ENCODE measurements around the gene AKR1A1.
A peak's percentile ranks its signal among the peaks of the same experiment; 100 is the strongest.
"Not testable (repeated sequence)": the region's sequence is repeated elsewhere in the genome, so short reads cannot be mapped to it uniquely, and the experiment has no call there.

The AKR1A1 gene

DNA sequence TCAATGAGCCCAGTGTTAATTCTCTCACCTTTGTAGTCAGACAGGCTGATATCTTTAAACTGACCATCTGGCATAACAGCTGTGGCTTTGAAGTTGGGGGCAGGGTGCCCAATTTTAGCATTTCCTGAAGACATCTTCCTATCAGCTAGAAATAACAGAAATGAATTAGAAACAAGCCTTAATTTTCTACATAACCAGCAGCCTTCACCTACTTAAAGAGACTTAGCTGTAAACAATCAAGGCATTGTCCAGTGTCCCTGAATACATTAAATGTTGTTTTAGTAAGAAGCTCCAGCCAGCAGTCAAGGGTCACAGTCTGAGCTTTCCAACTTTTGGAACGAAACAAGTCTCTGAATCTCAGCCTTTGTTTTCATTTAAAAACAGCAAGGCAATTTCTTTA lies 31.7 kb upstream of the AKR1A1 start:
- Mint-ChIP-seq H3K27ac (peak overlapping the region; percentile 70), H3K4me1 (ENCODE audit: low read depth) (peaks cover 46% of the 10 kb centered on the region), H3K4me3 (peak overlapping the region; percentile 95), H3K9me3 (ENCODE audit: low read depth) (no peaks in the 10 kb centered on the region), H3K27me3 (no peaks in the 10 kb centered on the region), H3K36me3 (peaks cover 7% of the 10 kb centered on the region)

DNA sequence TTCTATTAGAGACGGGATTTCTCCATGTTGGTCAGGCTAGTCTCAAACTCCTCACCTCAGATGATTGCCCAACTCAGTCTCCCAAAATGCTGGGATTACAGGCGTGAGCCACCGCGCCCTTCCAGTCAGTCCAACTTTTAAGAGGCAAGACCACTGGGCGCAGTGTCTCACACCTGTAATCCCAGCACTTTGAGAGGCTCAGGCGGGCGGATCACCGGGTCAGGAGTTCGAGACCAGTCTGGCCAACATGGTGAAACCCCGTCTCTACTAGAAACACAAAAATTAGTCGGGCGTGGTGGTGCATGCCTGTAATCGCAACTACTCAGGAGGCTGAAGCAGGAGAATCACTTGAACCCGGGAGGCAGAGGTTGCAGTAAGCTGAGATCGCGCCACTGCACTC lies 30.9 kb upstream of the AKR1A1 start:
- H3K27me3 Mint-ChIP-seq; H3K9me3 Mint-ChIP-seq (ENCODE audit: low read depth); H3K36me3 Mint-ChIP-seq: not testable (repeated sequence)
- Mint-ChIP-seq H3K27ac (peak overlapping the region; percentile 78), H3K4me1 (ENCODE audit: low read depth) (peaks cover 46% of the 10 kb centered on the region), H3K4me3 (peak overlapping the region; percentile 95)

GRCh38 chr1:45521413-45522323 lies 29.0 kb upstream of the AKR1A1 start, which contains the start of gene PRDX1:
PRDX1 (minus strand) TSS chr1:45521884; CDS start chr1:45519043, 2,841 bp downstream.
- H3K27me3 Mint-ChIP-seq, result no peaks in the 10 kb centered on the region
- peaks cover 36% of the 10 kb centered on the region for H3K4me1 Mint-ChIP-seq (ENCODE audit: low read depth)
- H3K4me3 Mint-ChIP-seq, result peak within 1 kb of the TSS; percentile 95
- peaks cover 3% of the 10 kb centered on the region for H3K36me3 Mint-ChIP-seq
- no peaks in the 10 kb centered on the region for H3K9me3 Mint-ChIP-seq (ENCODE audit: low read depth)
- H3K27ac Mint-ChIP-seq, result peak within 1 kb of the TSS; percentile 97

GRCh38 chr1:45522324-45523104 lies 28.1 kb upstream of the AKR1A1 start:
- Mint-ChIP-seq H3K4me1 (ENCODE audit: low read depth) (peaks cover 33% of the 10 kb centered on the region), H3K27ac (peak overlapping the region; percentile 97), H3K9me3 (ENCODE audit: low read depth) (no peaks in the 10 kb centered on the region), H3K36me3 (peaks cover 3% of the 10 kb centered on the region), H3K4me3 (peak overlapping the region; percentile 95), H3K27me3 (no peaks in the 10 kb centered on the region)

DNA sequence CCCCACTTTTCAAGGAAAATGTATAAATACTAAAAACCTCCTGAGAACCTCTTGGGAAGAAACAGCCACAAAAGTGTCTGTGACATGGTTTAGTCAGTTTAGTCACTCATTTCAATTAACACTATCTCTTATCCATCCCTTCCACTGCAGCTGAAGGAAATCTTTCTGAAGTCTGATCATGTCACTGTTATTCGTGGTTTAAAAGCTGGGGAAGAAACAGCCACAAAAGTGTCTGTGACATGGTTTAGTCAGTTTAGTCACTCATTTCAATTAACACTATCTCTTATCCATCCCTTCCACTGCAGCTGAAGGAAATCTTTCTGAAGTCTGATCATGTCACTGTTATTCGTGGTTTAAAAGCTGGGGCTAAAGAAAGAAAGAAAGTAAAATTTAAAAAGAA lies 27.1 kb upstream of the AKR1A1 start:
- H3K4me3 Mint-ChIP-seq, result peak overlapping the region; percentile 95

DNA sequence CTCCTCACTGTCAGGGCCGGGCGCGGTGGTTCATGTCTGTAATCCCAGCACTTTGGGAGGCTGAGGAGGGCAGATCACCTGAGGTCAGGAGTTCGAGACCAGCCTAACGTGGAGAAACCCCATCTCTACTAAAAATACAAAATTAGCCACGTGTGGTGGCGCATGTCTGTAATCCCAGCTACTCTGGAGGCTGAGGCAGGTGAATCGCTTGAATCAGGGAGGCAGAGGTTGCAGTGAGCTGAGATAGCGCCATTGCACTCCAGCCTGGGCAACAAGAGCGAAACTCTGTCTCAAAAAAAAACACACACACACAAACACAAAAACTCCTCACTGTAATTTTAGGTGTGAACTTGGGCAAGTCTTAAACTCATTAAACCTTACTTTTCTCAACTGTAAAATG lies 26.7 kb upstream of the AKR1A1 start:
- H3K4me1 Mint-ChIP-seq (ENCODE audit: low read depth), result peaks cover 26% of the 10 kb centered on the region
- H3K27ac Mint-ChIP-seq; H3K4me3 Mint-ChIP-seq; H3K27me3 Mint-ChIP-seq; H3K36me3 Mint-ChIP-seq; H3K9me3 Mint-ChIP-seq (ENCODE audit: low read depth): not testable (repeated sequence)

More for the DNA sequence above, 27.1 kb upstream of the AKR1A1 start:
- H3K4me1 Mint-ChIP-seq (ENCODE audit: low read depth), result peaks cover 31% of the 10 kb centered on the region
- not testable (repeated sequence) for H3K9me3 Mint-ChIP-seq (ENCODE audit: low read depth); H3K27me3 Mint-ChIP-seq; H3K36me3 Mint-ChIP-seq
- H3K27ac Mint-ChIP-seq, result peak overlapping the region; percentile 97

- Mint-ChIP-seq H3K27me3 (no peaks in the 10 kb centered on the region), H3K27ac (no peak overlapping the region), H3K9me3 (ENCODE audit: low read depth) (no peaks in the 10 kb centered on the region), H3K36me3 (no peaks in the 10 kb centered on the region), H3K4me3 (no peak overlapping the region), H3K4me1 (ENCODE audit: low read depth) (peaks cover 17% of the 10 kb centered on the region)
Observed at GRCh38 chr1:45526135-45526644, 24.4 kb upstream of the AKR1A1 start.

DNA sequence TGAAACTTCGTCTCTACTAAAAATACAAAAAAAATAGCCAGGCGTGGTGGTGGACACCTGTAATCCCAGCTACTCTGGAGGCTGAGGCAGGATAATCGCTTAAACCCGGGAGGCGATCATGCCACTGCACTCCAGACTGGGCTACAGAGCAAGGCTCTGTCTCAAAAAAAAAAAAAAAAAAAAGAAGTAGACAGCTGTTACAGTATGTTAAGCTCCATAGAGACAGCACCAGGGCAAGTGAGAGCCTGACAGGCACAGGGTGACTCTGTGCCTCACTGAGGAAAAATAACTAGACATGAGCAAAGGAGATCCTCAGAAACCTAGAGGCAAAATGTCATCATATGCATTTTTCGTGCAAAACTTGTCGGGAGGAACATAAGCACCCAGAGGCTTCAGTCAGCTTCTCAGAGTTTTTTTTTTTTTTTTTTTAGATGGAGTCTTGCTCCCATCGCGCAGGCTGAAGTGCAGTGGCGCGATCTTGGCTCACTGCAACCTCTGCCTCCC lies 19.9 kb upstream of the AKR1A1 start:
- no peaks in the 10 kb centered on the region for H3K9me3 Mint-ChIP-seq (ENCODE audit: low read depth)
- no peak overlapping the region for H3K27ac Mint-ChIP-seq
- H3K27me3 Mint-ChIP-seq, result no peaks in the 10 kb centered on the region
- no peak overlapping the region for H3K4me3 Mint-ChIP-seq
- H3K36me3 Mint-ChIP-seq, result no peaks in the 10 kb centered on the region
- H3K4me1 Mint-ChIP-seq (ENCODE audit: low read depth), result no peaks in the 10 kb centered on the region

DNA sequence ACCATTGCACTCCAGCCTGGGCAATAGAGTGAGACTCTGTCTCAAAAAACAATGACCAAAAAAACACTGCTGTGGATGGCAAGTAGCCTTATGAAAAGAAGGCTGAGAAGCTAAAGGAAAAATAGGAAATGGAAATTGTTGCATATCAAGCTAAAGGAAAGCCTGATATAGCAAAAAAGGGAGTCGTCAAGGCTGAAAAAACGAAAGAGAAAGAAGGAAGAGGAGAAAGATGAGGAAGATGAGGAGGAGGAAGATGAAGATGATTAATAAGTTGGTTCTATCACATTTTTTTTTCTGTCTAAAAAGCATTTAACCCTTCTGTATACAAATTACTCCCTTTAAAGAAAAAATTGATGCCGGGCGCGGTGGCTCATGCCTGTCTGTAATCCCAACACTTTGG lies 18.8 kb upstream of the AKR1A1 start:
- Mint-ChIP-seq H3K4me1 (ENCODE audit: low read depth) (peaks cover 4% of the 10 kb centered on the region), H3K4me3 (no peak overlapping the region), H3K27ac (peak overlapping the region; percentile 61), H3K9me3 (ENCODE audit: low read depth) (no peaks in the 10 kb centered on the region), H3K36me3 (no peaks in the 10 kb centered on the region), H3K27me3 (no peaks in the 10 kb centered on the region)

- H3K4me1 Mint-ChIP-seq (ENCODE audit: low read depth), result peaks cover 6% of the 10 kb centered on the region
- no peak overlapping the region for H3K27ac Mint-ChIP-seq
- H3K4me3 Mint-ChIP-seq, result no peak overlapping the region
Observed at GRCh38 chr1:45535988-45536766, 14.4 kb upstream of the AKR1A1 start.

DNA sequence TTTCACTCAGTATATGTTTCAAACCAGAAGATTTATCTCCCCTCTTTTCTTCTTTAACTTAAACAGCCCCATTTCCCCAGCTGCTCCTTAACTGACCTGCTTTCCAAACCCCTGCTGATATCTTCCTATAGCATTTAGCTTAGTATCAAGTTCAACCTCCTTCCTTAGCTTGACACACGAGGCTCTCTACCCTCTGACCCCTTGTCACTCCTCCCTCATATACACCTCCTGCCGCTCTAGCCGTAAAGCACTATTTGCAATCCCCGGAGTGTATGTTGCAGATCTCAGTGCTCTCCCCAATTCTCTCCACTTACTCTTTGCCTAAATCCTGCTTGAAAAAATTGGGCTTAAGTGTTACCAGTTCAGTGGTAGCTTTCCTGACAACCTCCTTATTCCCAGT lies 13.7 kb upstream of the AKR1A1 start:
- Mint-ChIP-seq H3K27me3 (no peaks in the 10 kb centered on the region), H3K27ac (no peak overlapping the region), H3K9me3 (ENCODE audit: low read depth) (no peaks in the 10 kb centered on the region), H3K4me1 (ENCODE audit: low read depth) (peaks cover 6% of the 10 kb centered on the region), H3K4me3 (no peak overlapping the region), H3K36me3 (no peaks in the 10 kb centered on the region)

More at GRCh38 chr1:45535988-45536766, 14.4 kb upstream of the AKR1A1 start:
- Mint-ChIP-seq H3K27me3 (no peaks in the 10 kb centered on the region), H3K9me3 (ENCODE audit: low read depth) (no peaks in the 10 kb centered on the region), H3K36me3 (no peaks in the 10 kb centered on the region)

DNA sequence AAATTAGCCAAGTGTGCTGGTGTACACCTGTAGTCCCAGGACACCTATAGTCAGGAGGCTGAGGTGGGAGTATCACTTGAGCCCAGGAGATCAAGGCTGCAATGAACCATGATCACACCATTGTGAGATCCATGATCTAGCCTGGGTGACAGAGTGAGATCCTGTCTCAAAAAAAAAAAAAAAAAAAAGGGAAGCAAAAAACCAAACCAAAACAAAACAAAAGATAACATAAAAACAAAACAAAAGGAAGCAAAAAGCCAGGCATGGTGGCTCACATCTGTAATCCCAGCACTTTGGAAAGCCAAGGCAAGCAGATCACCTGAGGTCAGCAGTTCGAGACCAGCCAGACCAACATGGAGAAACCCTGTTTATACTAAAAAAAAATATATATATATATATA lies 9.4 kb upstream of the AKR1A1 start:
- no peaks in the 10 kb centered on the region for H3K36me3 Mint-ChIP-seq
- peaks cover 34% of the 10 kb centered on the region for H3K4me1 Mint-ChIP-seq (ENCODE audit: low read depth)
- H3K27me3 Mint-ChIP-seq, result no peaks in the 10 kb centered on the region
- no peak overlapping the region for H3K27ac Mint-ChIP-seq
- H3K4me3 Mint-ChIP-seq, result no peak overlapping the region
- H3K9me3 Mint-ChIP-seq (ENCODE audit: low read depth), result no peaks in the 10 kb centered on the region

- Mint-ChIP-seq H3K4me3 (no peak overlapping the region), H3K27me3 (no peaks in the 10 kb centered on the region), H3K4me1 (ENCODE audit: low read depth) (peaks cover 31% of the 10 kb centered on the region), H3K9me3 (ENCODE audit: low read depth) (no peaks in the 10 kb centered on the region), H3K27ac (no peak overlapping the region), H3K36me3 (no peaks in the 10 kb centered on the region)
Observed at GRCh38 chr1:45542591-45542990, 8.0 kb upstream of the AKR1A1 start.

GRCh38 chr1:45543581-45544417 lies 6.8 kb upstream of the AKR1A1 start:
- H3K27ac Mint-ChIP-seq, result peak overlapping the region; percentile 74
- peaks cover 31% of the 10 kb centered on the region for H3K4me1 Mint-ChIP-seq (ENCODE audit: low read depth)
- no peaks in the 10 kb centered on the region for H3K9me3 Mint-ChIP-seq (ENCODE audit: low read depth)
- no peaks in the 10 kb centered on the region for H3K36me3 Mint-ChIP-seq
- no peaks in the 10 kb centered on the region for H3K27me3 Mint-ChIP-seq
- H3K4me3 Mint-ChIP-seq, result peak overlapping the region; percentile 75
